SH-SY5Y (cell line): ENCODE measurements around the gene UBN1.

ENCODE experiments used
- GATA2 ChIP-seq: IDR thresholded peaks from 2 replicates; pipeline ENCODE4 v1.6.1; 2011; ENCODE audit warnings: mild to moderate bottlenecking, low read depth, low read length
- GATA3 ChIP-seq: IDR thresholded peaks from 2 replicates; pipeline ENCODE4 v1.6.1; 2011; ENCODE audit warnings: low read depth, mild to moderate bottlenecking, low read length, moderate library complexity

UBN1 gene

DNA sequence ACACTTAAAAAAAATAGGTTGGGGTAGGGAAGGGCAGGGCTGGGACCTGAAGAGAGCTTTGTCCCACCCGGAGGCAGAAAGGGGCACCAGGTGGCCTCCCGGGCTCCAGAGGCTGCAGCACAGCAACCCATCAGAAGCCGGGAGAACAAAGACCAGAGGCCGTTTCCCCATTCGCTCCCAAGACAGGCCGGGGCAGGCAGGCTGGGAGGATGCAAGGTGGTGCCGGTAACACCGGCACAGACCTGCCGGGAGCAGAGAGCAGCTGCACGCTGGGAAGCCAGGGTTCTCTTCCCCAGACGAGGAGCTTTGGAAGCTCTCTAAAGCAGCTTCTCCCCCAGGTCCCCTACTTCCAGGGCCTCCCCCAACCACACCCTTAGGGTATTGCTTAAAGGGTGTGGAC, 84.1 kb downstream of the UBN1 start:
- TF ChIP-seq GATA2, result no peak
- no peak for TF ChIP-seq GATA3
